Fibroblast of villous mesenchyme (primary cell): ENCODE data around the gene CACHD1. TPM values are rescaled to one million over a fixed set of nuclear protein-coding genes. Genes with fewer than 3 reads are reported as not detected.

Source experiments
- DNase-seq: peaks from one replicate; pipeline ENCODE4 v3.0.0-alpha.2; 2010; ENCODE audit warnings: low read depth
- H3K4me3 ChIP-seq: 2 replicates; pipeline ENCODE4 v1.5.1; 2011; ENCODE audit warnings: low read depth, mild to moderate bottlenecking, low read length
- total RNA-seq: library from RNA; depleted of rRNA; stranded (reverse); fragments of >200 nt; gene quantifications from 2 replicates; pipeline ENCODE4 v1.2.3, GENCODE V29; 2012
- TF ChIP-seq, protein P1 (sequence below): IDR thresholded peaks from 2 replicates; pipeline ENCODE4 v1.5.1; 2012; ENCODE audit warnings: low read depth, mild to moderate bottlenecking, low read length; ENCODE audit not compliant: insufficient read depth

The CACHD1 gene
- total RNA-seq, 1 donor = 11.2 TPM

DNA sequence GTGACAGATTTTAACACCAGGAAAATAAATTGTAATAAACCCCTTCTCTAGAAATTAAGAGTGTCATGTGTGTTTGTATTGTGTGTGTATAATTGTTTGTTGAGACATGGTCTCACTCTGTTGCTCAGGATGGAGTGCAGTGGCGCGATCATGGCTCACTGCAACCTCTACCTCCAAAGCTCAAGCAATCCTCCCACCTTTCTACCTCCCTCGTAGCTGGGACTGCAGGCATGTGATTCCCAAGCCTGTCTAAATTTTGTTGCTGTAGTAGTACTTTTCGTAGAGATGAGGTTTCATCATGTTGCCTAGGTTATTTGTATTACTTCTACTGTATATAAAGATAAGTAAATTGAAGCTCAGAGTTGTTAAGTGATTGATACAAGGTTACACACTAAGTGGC, 206.5 kb downstream of the CACHD1 start:
- no peak overlapping the region for H3K4me3 ChIP-seq
- TF ChIP-seq, protein P1, sequence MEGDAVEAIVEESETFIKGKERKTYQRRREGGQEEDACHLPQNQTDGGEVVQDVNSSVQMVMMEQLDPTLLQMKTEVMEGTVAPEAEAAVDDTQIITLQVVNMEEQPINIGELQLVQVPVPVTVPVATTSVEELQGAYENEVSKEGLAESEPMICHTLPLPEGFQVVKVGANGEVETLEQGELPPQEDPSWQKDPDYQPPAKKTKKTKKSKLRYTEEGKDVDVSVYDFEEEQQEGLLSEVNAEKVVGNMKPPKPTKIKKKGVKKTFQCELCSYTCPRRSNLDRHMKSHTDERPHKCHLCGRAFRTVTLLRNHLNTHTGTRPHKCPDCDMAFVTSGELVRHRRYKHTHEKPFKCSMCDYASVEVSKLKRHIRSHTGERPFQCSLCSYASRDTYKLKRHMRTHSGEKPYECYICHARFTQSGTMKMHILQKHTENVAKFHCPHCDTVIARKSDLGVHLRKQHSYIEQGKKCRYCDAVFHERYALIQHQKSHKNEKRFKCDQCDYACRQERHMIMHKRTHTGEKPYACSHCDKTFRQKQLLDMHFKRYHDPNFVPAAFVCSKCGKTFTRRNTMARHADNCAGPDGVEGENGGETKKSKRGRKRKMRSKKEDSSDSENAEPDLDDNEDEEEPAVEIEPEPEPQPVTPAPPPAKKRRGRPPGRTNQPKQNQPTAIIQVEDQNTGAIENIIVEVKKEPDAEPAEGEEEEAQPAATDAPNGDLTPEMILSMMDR = no peak
- no peak for DNase-seq

DNA sequence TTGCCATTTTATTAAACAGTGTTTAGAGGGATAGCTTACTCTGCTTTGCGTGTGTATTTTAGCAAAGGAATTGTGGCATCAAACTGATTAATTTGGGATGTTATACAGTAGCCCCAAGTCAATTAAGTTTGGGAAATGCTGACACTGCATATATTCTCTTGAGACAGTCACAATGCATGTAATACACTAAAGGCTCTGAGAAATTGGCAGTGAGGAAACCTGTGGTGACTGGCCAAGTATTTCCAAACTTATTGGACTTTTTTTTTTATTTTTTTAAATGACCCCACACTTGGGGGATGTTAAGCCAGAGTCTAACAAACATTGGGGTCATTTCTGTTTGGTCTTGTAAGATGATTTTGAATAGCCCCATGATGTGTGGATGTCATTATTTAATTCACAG, 207.6 kb downstream of the CACHD1 start:
- no peak for DNase-seq
- TF ChIP-seq, protein P1 = no peak

DNA sequence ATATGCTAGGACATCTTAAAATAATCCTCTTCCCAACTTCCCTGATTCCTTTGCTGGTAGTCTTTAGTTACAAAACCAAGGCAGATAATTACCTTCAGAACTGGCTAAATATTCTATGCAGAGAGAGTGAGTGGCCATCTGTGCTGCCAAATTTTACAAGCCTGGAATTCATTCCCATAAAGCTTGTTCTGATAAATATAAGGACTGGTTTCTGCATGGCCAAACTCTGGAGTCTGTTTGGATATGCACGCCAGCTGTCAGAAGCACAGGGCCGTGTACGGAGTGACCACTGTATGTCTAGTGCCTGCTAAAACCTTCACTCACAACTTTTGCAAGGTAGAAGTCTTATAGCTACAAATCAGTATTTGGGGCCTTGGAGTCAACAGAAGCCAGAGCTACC, 208.4 kb downstream of the CACHD1 start:
- H3K4me3 ChIP-seq = no peak overlapping the region
- TF ChIP-seq, protein P1 = no peak
- DNase-seq = no peak

More for the DNA sequence above, 207.6 kb downstream of the CACHD1 start:
- H3K4me3 ChIP-seq = no peak overlapping the region

DNA sequence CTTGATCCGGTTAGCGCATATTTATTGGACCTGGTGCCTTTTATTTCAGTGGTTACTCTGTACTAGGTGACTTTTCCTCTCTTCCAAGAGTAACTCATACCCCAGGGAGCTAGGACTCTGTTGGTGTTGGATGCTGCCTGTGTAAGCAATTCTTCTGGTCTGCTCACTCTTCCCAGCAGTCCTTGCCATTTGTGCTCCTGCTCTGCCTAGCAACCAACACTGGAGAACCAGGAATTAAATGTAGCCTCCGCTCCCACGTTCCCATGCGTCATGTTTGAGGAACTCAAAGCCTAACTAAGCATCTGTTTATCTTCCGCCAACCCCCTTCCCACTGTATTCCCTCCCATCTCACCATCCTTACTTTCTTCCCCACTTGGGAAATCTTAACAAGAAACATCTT, 209.2 kb downstream of the CACHD1 start:
- no peak overlapping the region for H3K4me3 ChIP-seq
- TF ChIP-seq, protein P1 = no peak
- DNase-seq = peak; percentile 21

DNA sequence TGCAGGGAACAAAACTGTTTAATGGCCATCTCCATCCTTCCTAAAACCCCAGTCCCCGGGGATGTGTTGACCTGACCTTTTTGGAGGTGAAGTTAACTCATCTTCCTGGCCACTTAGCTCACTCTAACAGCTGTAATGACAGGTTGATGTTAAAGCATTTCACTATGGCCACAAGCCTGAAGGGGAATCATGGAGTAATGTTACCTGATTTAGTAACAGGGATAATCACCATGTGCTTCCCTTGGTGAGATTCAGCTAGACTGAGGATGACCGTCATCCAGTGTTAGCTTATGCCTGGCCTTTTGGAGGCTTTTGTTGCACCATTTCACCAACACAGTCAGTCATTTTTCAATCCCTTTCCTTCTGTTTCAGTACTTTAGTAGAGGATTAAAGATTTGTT, 210.7 kb downstream of the CACHD1 start:
- no peak overlapping the region for H3K4me3 ChIP-seq
- DNase-seq = no peak
- TF ChIP-seq, protein P1 = no peak

DNA sequence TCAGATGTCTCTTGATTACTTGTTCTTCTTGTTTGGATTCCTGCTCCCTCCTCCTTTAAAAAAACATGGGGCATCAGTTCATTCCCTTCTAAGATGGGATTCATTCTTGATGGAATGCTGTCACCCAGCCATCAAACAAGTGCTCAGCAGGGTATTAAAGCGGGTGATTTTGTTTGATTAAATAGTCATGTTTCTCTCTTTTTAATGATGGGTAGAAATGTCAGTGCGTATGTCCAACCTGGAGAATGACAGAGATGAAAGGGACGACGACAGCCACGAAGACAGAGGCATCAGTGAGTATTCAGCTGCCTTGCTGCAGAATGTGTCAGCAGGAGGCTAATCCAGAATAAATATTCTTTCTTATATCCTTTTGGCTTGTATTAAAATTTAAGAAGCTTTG, 211.1 kb downstream of the CACHD1 start:
- H3K4me3 ChIP-seq = no peak overlapping the region
- TF ChIP-seq, protein P1 = no peak
- no peak for DNase-seq

DNA sequence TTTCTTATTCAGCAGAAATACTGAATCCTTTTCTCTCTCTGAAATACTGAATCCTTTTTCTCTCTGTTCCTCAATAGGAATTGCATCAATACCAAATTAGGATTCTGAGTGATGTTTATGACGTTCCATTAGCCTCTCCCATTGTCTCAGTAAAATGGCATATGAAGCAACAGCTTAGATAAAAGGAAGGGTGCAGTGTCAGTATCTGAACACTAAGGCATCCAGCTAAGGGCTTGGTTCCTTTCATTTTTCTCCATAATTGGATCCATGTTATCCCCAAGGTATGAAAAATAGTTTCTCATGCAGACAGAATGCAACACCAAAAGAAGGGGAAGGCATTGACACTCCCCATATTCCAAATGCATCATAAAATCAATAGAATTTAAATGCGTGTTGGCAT, 213.5 kb downstream of the CACHD1 start:
- TF ChIP-seq, protein P1 = peak; percentile 4
- DNase-seq = no peak
- H3K4me3 ChIP-seq = no peak overlapping the region
